ENCODE measurements around the gene PBX3.

DNA sequence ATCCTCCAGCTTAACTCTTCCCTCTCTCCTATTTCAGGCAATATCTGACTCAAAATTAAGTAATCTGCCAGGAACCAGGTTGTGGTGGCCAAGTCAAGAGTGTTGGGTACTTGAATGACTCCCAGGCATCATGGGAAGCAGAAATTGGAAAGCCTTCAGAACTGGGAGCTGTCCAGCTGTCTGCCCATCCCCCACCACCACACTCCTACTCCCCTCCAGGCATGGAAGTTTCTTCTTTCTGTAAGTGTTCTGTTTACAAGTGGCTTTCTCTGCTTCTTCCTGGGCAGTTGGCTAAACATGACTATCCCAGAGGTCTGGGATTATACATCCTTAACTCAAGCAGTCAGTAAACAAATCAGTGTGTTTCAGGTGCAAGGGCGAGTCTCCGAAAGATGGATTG, 14.6 kb upstream of the PBX3 start:
- TF ChIP-seq, protein P1, sequence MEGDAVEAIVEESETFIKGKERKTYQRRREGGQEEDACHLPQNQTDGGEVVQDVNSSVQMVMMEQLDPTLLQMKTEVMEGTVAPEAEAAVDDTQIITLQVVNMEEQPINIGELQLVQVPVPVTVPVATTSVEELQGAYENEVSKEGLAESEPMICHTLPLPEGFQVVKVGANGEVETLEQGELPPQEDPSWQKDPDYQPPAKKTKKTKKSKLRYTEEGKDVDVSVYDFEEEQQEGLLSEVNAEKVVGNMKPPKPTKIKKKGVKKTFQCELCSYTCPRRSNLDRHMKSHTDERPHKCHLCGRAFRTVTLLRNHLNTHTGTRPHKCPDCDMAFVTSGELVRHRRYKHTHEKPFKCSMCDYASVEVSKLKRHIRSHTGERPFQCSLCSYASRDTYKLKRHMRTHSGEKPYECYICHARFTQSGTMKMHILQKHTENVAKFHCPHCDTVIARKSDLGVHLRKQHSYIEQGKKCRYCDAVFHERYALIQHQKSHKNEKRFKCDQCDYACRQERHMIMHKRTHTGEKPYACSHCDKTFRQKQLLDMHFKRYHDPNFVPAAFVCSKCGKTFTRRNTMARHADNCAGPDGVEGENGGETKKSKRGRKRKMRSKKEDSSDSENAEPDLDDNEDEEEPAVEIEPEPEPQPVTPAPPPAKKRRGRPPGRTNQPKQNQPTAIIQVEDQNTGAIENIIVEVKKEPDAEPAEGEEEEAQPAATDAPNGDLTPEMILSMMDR (IDR thresholded peaks at IDR 0.05) = no peak
- TF ChIP-seq POLR2A (IDR thresholded peaks at IDR 0.05) = no peak
- no peak for TF ChIP-seq EP300 (IDR thresholded peaks at IDR 0.05)

Measured in ovary (tissue), 3 donors.